HG02571 (cell line): Measurements from ENCODE around the gene SNCA.

Experiments
- ATAC-seq: cut with Tn5 transposase; IDR thresholded peaks from one replicate; pipeline ENCODE4 v1.9.1; 2021; ENCODE audit warnings: mild to moderate bottlenecking, moderate library complexity; ENCODE audit not compliant: unreplicated experiment

SNCA gene

DNA sequence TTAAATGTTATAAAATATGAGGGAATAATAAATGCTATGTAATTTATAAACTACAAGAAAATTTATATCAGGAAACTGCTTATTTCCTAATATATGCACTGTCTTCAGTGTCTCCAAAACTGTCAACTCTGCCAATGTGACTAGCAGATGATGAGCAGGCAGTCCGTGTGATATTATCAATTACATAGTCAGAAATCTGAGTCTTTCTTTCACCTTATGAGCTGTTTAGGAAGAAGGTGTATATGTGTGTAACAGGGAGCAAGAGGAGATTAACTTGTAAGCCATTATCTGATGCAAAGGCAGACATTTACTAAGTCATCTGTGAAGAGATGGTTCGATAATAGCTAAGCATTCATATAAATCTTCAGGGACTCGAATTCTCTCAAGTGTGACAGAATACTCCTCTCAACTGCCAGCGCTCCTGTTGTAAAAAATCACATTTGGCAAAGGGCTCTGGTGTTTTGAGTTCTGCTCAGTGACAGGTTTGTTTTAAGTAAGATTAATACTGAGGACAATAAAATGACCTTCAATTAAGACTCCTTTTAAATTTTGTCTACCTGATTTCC, 79.7 kb downstream of the SNCA start:
- ATAC-seq, result no peak

DNA sequence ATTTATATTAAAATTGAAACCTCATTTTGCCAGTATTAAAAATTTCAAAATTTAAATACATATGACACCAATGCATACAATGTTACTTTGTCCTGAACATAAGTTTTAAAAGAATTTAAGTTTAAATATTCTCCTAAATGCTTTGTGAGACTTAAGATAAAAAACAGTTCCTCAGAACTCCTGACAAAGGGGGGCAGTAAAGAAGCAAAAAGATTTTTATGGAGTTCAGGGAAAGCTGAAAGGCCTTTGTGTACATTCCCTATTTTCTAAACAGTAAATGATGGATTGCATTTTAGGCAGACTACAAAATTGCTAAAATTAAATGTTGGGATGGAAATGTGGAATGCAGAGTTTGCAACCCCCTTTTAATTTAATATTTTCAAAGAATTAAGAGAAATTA, 81.7 kb downstream of the SNCA start:
- ATAC-seq, result no peak

DNA sequence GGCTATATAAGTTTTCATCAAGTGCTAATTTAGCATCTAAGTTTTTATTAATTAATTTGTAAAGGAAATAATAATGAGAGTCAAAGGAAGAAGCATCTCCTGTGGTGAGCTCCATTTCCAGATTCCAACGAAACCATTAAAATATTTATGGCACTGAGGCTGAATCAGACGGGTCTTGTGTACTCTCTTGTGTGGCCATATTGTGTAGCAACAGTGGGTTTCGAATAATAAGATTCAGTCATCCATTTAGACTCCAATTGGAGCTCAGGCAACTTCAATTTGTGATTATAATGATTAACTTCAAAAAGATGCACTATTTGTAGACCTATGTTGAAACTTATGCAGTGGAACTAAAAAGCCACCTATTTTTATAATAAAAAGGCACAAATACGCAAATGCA, 82.4 kb downstream of the SNCA start:
- ATAC-seq, result no peak

DNA sequence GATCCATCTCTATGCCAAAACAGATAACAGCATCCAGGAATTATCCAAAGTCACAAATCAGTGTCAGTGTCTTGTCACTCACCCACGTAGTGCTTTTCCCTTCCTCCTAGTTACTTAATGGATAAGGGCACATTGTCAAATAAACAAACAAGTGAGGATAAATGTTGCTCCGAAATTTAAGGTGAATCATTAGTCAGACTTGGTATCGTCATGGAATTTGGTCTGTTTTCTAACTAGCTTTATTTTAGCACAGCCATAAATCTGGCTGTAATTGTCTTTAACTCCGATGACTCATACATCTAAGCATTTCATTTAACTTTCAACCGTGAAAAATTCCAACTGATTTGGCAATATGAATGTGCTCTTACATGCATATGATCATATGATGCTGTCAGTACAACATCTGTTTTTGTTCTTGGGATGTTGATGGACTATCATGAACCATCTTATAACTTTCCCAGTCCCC, 83.3 kb downstream of the SNCA start:
- ATAC-seq, result no peak

DNA sequence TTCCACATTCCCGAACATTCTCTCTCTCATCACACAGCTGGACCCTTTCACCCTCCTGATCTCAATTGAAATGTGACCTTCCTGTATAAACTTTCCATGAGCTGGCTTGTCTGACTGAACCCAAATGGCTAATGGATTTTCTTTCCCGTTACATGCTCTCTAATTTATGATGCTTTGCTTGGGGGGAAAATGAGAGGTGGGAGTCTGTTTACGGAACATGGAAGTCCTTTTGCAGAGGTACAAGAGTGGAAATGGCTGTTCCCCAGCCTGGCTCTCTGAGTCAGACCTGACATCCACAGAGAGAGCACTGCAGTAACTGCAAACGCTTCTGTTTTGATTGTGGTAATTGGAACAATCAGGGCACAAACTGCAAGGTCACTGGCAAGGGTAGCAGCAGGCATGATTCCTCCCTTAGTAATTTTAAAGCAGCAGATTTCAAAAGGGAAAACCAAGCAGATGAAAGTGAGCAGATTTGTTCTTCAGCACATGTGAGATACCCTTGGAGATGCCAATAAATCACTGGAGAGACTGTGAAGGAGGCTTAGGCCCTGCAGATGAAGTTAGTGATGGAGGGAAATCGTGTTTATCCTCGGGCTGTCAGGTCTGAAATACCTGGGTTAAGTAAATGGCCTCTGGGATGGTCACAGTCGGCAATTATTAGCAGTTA, 83.9 kb downstream of the SNCA start:
- ATAC-seq, result no peak

DNA sequence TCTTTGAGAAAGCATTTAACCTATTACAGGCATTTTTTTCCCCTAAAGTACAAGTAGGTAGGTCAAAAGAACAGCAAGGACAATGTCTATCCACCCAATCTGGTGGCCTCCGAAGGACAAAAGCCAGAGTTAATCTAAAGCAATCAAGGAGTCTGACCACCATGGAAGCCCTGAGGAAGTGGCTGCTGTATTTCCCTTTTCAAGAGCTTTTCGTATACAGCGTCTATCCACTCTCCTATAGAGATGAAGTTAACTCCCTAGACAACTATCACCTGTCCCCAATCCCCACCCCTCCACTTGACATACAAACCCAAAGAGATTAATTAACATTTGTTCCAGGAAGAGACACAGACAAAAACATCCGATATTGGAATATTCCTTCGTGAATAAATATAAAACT, 85.5 kb downstream of the SNCA start:
- no peak for ATAC-seq

DNA sequence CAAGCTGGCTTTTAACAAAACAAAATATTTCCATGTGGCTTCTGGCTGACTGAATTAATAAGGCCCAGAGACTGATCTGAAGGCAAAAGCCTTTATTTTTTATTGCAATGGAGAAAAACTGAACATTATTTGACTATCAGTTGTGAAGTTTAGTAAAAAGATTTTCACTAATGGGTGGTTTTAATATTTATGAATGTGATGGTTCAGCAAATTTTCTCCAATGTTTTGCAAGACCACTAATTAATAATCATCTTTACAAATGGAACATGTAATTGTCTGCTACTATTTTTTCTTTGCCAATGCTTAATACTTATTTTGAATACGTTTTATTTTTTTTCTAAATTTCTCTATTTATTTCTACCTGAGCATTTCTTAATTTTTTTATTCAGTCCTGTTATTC, 90.6 kb downstream of the SNCA start:
- no peak for ATAC-seq

DNA sequence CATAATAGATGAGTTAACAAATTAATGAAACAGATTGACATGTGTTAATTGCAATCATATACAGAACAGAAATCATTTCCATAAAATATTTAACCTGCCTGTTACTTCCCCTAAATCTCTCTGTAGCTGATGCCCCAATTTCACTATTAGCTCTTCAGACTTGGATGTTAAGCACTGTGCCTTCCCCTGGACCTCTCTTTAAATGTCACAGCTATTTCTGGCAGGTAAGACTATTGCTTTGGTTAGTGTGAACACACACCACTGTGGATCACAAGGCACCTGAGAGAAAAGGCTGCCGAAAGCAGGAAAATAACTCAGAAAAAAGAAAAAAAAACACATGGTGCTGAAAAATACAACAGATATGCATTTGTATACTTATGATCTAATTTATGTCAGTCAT, 91.3 kb downstream of the SNCA start:
- ATAC-seq, result no peak

DNA sequence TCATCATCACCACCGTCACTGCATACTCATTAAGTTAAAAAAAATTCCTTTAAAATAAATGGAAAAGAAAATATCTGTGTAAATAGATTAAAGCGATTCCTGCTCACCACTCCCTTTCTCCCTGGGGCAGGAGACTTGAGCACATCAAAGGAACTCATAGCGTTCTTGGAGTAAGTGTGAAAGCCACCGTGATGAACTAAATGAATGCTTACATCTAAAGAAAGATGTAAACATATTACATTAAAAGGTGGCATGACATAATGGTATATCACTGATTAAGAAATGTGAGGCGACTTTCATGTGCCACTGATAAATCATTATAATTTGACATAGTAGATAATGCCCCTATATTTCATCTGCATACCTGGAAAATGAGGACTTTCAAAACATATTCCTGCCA, 92.0 kb downstream of the SNCA start:
- no peak for ATAC-seq

DNA sequence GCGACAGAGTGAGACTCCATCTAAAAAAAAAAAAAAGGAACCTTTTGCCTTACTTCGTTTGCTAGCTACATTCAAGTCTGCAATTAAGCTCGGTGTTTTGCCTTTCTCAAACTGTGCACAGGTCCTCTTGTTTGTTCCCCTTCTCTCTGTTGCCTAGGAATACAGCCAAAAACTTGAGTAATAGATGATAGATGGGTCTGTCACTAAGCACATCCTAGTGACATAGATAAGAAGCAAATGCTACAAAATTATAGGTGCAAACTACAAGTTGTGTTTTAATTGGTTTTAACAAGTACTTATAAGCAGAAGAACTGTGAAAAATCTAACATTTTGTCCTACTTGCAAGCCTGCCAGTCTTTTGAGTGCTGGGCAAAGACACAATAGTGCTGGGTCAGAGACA, 95.2 kb downstream of the SNCA start:
- no peak for ATAC-seq

DNA sequence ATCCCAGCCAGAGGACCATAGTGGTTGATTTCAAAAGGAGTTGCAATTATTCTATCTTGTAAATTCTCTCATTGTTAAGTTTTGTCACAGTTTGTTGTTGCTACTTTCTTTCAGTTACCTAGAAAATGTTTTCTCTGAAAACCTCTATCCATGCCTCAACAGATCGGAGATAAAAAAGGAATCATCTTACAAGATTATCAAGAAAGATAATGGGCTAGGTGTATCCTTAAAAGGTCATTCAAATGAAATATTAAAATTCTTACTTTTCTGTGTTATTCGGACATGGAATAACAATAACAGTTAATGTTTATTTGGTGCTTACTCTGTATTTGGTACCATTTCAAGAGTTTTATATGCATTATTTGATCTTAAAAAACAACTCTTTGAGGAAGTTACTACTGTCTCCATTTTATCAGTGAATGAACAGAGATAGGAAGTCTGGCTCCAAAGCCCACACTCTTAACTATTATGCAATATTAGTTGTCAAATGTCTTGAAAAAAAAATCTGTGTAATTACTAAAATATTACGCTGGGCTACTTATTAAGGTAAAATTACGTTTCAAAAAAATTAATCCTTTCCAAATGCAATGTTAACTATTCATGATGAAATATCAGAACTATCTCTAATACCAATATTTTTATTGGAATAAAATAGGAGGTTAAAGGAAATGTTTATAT, 97.5 kb downstream of the SNCA start:
- no peak for ATAC-seq

DNA sequence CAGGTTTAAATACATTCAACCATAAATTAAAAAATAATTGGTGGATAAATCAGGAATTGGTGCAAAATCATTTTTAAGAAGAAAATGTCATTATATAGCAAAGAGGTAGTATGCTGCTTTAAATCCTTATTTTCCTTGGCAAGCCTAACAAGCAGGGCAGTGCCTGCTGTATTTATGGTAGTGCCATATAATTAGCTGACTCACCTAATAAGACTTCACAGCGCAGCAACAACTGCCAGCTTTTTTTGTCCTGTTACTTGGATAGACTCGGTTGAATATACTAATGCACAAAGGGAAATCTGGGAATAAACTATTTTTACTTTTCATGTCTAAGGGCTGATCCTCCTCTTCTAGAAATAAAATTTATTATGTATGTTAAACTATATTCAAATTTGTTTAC, 99.1 kb downstream of the SNCA start:
- ATAC-seq, result no peak

DNA sequence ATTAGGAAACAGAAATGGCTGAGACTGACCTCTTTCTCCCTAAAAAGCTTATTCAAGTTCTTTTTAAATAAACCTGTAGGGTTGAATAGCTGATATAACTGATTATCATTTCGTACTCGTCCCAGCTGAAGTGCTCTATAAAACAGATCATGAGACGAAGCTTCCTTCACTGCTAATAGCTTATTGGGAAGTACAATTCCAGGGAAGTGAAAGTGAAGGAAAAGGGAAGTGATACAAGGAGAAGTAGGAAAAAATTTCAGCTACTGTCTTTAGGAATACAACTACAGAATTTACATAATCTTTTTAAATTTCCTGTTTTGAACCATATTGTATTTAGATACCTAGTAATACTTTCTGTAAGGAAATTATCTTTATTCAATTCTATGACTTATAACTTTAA, 103.0 kb downstream of the SNCA start:
- ATAC-seq, result no peak

DNA sequence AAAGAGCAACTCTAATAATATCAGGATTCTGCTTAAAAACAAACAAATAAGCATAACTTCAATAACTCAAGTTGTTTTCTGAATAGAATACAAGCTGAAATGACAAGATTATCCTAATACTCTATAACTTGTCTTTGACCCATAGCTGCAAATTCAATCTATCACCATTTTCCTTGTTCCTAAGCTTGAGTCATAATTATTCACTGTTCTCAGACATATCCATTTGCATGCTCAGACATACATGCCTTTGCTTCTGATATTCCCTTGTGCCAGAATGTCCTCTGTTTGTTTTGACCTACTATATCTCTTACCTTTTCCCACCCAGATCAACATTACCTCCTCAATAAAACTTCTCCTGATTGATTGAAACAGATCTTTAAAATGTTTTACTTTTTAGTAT, 109.7 kb downstream of the SNCA start:
- ATAC-seq, result no peak

DNA sequence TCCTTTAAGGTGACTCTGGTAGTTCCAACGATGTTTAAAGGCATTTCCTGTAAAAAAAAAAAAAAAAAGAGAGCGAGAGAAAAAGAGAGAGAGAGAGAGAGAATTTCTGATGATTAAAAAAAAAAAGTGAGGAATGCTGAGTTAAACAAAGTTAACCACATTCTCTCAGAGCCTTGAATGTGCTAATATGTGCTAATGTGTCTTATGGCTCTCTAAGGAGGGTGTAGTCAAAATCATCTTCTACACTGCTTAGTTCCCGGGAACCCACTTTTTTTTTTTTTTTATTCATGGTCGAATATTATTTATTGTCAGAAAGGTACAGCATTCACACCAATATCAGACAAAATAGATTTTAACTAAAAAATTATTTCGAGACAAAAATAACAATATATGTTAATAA, 111.7 kb downstream of the SNCA start:
- ATAC-seq, result no peak

DNA sequence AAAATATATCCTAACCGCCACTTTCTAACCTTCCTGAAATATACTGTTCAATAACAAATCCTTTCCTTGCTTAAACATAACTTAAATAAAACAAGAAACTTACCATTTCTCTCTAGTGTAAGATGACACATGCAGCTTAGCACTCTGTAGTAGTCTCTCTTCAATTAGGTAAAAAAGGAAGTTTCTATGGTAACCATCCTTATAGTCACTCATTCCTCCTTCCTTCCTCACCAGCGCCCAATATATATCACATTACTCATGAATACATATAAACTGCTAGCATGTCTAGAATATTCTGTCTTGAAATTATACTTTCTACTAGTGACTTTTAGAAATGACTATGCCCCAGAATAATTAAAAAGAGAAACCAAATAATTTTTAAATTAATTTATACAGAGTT, 112.2 kb downstream of the SNCA start:
- no peak for ATAC-seq

DNA sequence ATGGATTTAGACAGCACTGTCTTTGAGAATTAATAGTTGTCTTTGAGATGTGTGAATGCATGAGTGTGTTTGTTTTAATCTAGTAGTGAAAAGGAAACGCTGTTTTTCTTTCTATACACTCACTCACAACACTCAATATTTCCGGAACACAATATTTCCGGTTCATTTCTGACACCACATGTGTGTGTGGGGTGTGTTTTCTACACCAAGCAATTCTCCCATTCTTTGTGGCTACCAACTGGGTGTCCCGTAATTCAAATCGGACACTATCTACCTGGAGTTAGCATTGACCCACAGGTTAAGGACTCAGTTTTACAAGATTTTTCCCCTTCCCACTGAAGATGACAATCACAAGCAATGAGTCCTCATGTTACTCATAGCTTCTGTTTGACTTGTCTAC, 113.9 kb downstream of the SNCA start:
- no peak for ATAC-seq

DNA sequence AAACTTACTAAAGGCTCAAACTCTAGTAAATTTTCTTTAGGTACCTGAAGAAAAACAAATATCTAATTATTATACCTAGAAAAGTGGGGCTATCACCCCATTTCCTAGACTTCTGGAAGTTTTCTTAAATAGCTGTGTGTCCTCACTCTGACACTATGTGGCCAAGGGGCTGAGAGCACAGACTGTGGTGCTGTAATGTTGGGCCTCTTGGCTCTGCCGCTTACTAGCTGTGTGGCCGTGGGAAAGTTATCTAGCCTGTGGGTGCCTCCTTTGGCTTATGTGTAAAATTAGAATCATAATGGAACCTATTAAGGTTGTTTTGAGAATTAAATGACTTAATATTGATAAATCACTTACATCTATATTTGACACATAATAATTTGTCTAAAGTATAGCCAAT, 114.4 kb downstream of the SNCA start:
- ATAC-seq, result no peak

DNA sequence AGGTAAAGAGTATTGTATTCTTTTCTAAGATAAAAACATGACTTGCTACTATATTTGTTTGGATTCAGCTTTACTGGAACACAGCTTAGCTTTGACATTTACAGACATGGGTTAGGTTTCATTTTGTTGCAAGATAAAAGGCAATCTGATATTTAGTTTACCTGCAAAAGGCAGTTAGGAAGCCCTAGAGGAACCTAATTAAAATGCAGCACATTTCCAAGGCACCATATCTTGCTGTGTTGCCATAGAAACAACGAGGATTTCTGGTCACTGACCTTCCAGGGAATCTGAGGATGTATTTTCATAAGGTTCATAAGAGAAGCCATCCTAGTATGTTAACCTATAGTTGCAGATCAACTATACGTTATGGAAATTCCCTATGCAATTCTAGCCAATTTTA, 116.0 kb downstream of the SNCA start:
- ATAC-seq, result no peak

DNA sequence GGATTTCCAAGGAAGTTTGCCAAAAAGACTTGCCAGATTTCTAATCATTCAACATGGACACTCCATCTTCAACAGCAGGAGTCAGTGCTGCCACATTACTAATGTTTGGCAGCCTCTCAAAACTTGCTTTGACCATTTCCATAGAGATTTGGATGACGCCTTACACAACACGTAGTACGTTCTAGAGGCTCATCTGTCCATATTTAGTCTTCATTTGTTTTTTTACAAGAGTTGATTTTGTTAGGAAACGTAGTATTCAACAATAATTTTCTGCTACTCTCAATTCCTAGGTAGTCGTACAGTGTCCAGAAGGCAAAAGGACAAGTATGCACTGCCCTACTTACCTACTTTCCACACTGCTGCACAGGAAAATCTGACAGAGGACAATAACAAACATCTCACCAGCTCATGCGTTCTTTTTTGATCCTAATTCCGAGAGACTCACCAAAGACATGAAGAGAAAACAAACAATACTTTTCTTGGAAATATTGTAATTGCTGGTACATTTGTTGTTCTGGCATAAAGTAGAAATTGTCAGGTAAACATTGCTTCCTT, 117.3 kb downstream of the SNCA start:
- ATAC-seq, result no peak

DNA sequence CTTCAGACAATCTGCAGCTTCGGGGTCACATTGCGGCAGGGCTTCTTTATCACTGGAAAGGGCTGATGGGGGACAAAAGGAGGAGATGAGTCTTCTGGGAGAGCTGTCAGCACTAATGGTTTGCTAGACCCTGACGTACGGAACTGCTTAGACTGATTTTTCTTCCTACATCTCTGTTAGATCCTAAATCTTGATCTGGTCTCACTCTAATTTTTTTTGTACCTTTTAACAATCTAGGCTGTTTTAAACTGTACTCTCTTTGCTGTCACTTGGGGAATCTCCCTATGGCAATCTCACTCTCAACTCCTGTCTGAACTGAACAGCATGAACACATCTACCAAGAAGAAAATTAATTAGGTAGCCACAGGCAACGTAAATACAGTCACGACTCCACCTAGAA, 120.1 kb downstream of the SNCA start:
- ATAC-seq, result no peak

DNA sequence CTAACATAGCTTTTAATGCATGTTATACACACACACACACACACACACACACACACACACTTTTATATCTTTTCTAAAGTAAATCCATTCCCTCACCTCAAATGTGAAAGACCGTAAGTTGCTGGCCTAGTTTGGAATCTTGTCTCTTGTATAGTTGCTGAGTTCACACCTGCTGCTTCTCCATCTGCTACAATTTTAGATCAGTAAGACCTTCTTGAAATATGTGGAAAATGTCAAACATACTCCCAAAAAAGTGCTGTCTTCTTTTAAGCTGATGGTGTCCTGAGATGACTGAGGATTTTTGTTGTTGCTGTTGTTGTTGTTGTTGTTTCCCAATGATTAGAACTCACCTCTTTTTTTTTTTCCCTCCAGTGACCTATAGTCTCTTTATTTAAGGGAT, 121.3 kb downstream of the SNCA start:
- no peak for ATAC-seq
